Measurements from ENCODE around the gene HMCN2. TPM values are rescaled to one million over a fixed set of nuclear protein-coding genes. Genes with fewer than 3 reads are reported as not detected.

HMCN2 gene
- total and polyA plus RNA-seq, 2 donors from 2014 or later, result 0.99 to 8.6 TPM

DNA sequence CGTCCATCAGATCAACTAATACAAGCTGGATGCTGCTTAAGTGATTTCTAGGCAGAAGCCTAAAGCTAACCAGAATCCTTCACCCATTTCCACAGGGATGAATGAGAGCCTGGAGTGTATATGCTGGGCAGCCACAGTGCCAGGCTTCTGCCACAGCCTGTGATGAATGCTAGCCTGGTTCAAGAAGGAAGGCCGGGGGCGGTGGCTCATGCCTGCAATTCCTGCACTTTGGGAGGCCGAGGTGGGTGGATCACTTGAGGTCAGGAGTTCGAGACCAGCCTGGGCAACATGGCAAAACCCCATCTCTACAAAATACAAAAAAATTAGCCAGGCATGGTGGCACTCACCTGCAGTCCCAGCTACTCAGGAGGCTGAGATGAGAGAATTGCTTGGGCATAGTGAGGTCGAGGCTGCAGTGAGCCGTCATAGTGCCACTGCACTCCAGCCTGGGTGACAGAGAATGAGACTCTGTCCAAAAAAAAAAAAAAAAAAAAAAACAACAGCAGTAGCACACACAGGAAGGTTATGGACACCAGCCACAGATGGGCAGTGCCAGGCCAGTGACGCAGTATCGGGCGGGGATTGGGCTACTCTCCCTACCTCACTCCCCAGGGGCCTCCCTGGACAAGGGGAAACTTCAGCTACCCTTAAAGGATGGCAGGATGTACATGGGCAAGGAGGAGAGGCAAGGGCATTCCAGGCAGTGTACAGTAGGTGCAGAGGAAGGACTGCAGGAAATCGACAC is 23.1 kb upstream of the HMCN2 start:
- Histone ChIP-seq H3K9me3 (ENCODE audit: control insufficient read depth in 2 of 3, insufficient read depth in 1 of 3, low read length in 3 of 3) (no peaks in the 10 kb centered on the region), H3K4me1 (ENCODE audit: control insufficient read depth in 2 of 3, insufficient read depth in 2 of 3, low read depth in 1 of 3, low read length in 3 of 3) (peaks cover 0 to 7% (median 5%) of the 10 kb centered on the region in 3 donors), H3K27me3 (ENCODE audit: control insufficient read depth, insufficient read depth, low read length) (no peaks in the 10 kb centered on the region), H3K27ac (ENCODE audit: low read depth in 2 of 2, low read length in 2 of 2) (no peak overlapping the region), H3K9ac (ENCODE audit: low read length in 3 of 3) (no peak overlapping the region), H3K4me3 (ENCODE audit: low read length in 3 of 3) (no peak overlapping the region), H3K36me3 (ENCODE audit: control insufficient read depth in 2 of 3, insufficient read depth in 3 of 3, low read length in 3 of 3) (no peaks in the 10 kb centered on the region)
- intact Hi-C loops (cut with DNase I), result no loop called here
- DNase-seq (no peak), FAIRE-seq (no peak)
- TF ChIP-seq, protein P1, sequence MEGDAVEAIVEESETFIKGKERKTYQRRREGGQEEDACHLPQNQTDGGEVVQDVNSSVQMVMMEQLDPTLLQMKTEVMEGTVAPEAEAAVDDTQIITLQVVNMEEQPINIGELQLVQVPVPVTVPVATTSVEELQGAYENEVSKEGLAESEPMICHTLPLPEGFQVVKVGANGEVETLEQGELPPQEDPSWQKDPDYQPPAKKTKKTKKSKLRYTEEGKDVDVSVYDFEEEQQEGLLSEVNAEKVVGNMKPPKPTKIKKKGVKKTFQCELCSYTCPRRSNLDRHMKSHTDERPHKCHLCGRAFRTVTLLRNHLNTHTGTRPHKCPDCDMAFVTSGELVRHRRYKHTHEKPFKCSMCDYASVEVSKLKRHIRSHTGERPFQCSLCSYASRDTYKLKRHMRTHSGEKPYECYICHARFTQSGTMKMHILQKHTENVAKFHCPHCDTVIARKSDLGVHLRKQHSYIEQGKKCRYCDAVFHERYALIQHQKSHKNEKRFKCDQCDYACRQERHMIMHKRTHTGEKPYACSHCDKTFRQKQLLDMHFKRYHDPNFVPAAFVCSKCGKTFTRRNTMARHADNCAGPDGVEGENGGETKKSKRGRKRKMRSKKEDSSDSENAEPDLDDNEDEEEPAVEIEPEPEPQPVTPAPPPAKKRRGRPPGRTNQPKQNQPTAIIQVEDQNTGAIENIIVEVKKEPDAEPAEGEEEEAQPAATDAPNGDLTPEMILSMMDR (IDR thresholded peaks at IDR 0.05; ENCODE audit: borderline replicate concordance, extremely low read depth, insufficient read depth), result no peak

DNA sequence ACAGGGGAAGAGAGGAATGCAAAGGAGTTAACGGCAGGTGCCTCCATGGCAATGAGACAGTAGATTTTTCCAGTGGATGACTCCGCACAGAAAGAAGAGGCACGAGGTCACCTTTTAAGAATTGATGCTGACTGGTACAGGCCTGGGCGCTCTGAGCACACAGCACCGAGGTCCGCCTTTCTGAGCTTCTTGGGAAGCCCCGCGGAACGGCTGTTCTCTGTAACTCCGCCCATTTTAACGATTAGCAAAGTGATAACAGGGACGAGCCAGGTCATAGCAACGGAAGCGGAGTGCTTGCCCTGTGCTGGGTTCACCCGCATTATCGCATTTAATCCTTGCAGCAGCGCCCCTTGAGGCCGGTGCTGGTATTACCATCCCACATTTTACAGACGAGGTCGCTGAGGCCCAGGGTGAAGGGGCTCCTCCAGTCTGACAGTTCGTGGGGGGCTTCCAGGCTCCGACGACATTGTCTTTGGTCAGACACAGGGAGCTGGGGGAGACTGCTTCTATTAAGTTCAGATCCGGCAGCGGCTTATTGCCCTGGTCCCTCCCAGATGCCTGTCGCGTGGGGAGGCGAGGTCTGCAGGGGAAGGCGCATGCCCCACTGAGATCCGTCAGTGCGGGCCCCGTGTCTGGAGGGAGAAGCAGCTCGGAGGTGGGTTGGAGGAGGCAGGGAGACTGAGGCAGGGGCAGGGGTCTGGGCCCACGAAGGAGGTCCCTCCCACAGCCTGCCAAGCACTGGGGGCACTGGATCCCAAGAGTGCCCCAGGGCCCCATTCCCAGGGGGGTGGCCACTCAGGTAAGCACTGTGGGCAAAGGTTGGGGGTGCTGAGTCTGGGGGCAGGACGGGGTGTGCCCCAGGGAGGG is 22.3 kb upstream of the HMCN2 start:
- Histone ChIP-seq H3K4me3 (ENCODE audit: low read length in 3 of 3) (no peak overlapping the region), H3K27ac (ENCODE audit: low read depth in 2 of 2, low read length in 2 of 2) (no peak overlapping the region), H3K4me1 (ENCODE audit: control insufficient read depth in 2 of 3, insufficient read depth in 2 of 3, low read depth in 1 of 3, low read length in 3 of 3) (peaks cover 0 to 7% (median 5%) of the 10 kb centered on the region in 3 donors), H3K9me3 (ENCODE audit: control insufficient read depth in 2 of 3, insufficient read depth in 1 of 3, low read length in 3 of 3) (no peaks in the 10 kb centered on the region), H3K27me3 (ENCODE audit: control insufficient read depth, insufficient read depth, low read length) (no peaks in the 10 kb centered on the region), H3K9ac (ENCODE audit: low read length in 3 of 3) (no peak overlapping the region), H3K36me3 (ENCODE audit: control insufficient read depth in 2 of 3, insufficient read depth in 3 of 3, low read length in 3 of 3) (no peaks in the 10 kb centered on the region)
- peak in 4 of 5 donors; percentile 74 to 87 (median 80) for DNase-seq
- intact Hi-C loops (cut with DNase I), result no loop called here
- TF ChIP-seq, protein P1 (IDR thresholded peaks at IDR 0.05; ENCODE audit: borderline replicate concordance, extremely low read depth, insufficient read depth), result peak; percentile 98
- no peak for FAIRE-seq

DNA sequence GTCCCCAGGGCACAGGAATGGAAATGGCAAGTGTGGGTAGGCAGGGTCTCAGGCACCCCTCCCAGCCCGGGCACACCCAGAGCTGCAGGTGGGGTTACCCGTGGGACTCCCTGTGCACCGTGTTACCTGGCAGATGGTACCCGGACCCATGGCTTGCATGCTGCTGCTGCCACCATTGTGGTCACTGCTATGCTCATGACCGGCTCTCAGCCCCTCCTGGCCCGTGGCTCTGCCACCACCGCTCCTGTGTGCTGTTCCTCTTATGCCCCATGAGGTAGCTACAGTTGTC is 21.7 kb upstream of the HMCN2 start:
- H3K9me3 ChIP-seq (ENCODE audit: control insufficient read depth in 2 of 3, insufficient read depth in 1 of 3, low read length in 3 of 3), result no peaks in the 10 kb centered on the region
- TF ChIP-seq, protein P1 (IDR thresholded peaks at IDR 0.05; ENCODE audit: borderline replicate concordance, extremely low read depth, insufficient read depth), result no peak
- intact Hi-C loops (cut with DNase I), result no loop called here
- no peak overlapping the region for H3K4me3 ChIP-seq (ENCODE audit: low read length in 3 of 3)
- peaks cover 0 to 7% (median 5%) of the 10 kb centered on the region in 3 donors for H3K4me1 ChIP-seq (ENCODE audit: control insufficient read depth in 2 of 3, insufficient read depth in 2 of 3, low read depth in 1 of 3, low read length in 3 of 3)
- no peaks in the 10 kb centered on the region for H3K27me3 ChIP-seq (ENCODE audit: control insufficient read depth, insufficient read depth, low read length)
- FAIRE-seq (no peak), DNase-seq (no peak)
- H3K36me3 ChIP-seq (ENCODE audit: control insufficient read depth in 2 of 3, insufficient read depth in 3 of 3, low read length in 3 of 3), result no peaks in the 10 kb centered on the region
- H3K27ac ChIP-seq (ENCODE audit: low read depth in 2 of 2, low read length in 2 of 2), result no peak overlapping the region
- no peak overlapping the region for H3K9ac ChIP-seq (ENCODE audit: low read length in 3 of 3)
